Measurements from ENCODE around the gene UMPS. TPM values are rescaled to one million over a fixed set of nuclear protein-coding genes. Genes with fewer than 3 reads are reported as not detected.
A peak's percentile ranks its signal among the peaks of the same experiment; 100 is the strongest.
"Not testable (repeated sequence)": the region's sequence is repeated elsewhere in the genome, so short reads cannot be mapped to it uniquely, and the experiment has no call there.

Gene UMPS
- polyA plus RNA-seq, 1 of the 3 experiments (the other 2 are of a cell fraction) = 25.1 TPM

DNA sequence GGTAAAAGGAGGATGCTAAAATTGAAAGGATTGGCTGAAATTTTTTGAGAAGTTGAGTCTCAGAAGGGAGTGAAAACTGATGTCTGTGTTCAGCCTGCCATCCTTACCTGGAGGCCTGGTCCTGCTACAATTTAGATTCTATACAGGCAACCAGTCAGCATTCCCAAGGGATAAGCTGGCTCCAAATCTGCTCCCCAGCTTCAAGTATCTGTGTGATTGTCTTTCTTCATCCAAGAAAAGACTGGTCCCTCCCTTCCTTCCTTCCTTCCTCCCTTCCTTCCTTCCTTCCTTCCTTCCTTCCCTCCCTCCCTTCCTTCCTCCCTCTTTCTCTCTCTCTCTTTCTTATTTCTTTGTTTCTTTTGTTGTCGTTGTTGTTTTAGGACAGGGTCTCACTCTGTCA, 24.7 kb upstream of the UMPS start:
- Histone ChIP-seq H3K9me2 (no peaks in the 10 kb centered on the region), H3K9ac (no peak overlapping the region), H3K27me3 (ENCODE audit: insufficient read depth) (no peaks in the 10 kb centered on the region), H3K79me2 (ENCODE audit: insufficient read depth) (no peaks in the 10 kb centered on the region), H4K20me1 (ENCODE audit: insufficient read depth) (no peaks in the 10 kb centered on the region), H2AFZ (ENCODE audit: low read depth) (no peak overlapping the region), H3K9me3 (no peaks in the 10 kb centered on the region), H3F3A (replicated peaks; ENCODE audit: insufficient read depth) (peaks cover 25% of the 10 kb centered on the region), H3K36me3 (replicated peaks in 1 of 2; ENCODE audit: control insufficient read depth in 1 of 2, insufficient read depth in 2 of 2, low read length in 1 of 2) (peaks cover 0 to 9% of the 10 kb centered on the region in 2 experiments), H3K4me1 (ENCODE audit: control insufficient read depth in 1 of 2, insufficient read depth in 2 of 2, low read depth in 1 of 2, low read length in 1 of 2) (peaks cover 0 to 36% of the 10 kb centered on the region in 2 experiments; a peak in 1 of 4 replicates), H3K27ac (ENCODE audit: low read depth in 2 of 2, low read length in 1 of 2) (no peak overlapping the region), H3K4me3 (ENCODE audit: low read depth in 2 of 2, low read length in 1 of 2) (no peak overlapping the region), H3K4me2 (no peak overlapping the region)
- ChIA-PET POLR2A (no interaction called here), CTCF (interaction anchor here (0.6 to 2.5 kb wide), 2 partner anchors 12 to 17 kb away, joined by 3 to 11 read pairs; no protein-coding TSS in a partner anchor)
- no peak for TF ChIP-seq NRF1 (IDR thresholded peaks at IDR 0.05; ENCODE audit: low read depth, low read length)
- no peak for TF ChIP-seq RXRA (IDR thresholded peaks at IDR 0.05; ENCODE audit: borderline replicate concordance, low read depth)
- no peak for TF ChIP-seq TAF1 (IDR thresholded peaks at IDR 0.05; ENCODE audit: borderline replicate concordance, low read depth, low read length)
- TF ChIP-seq POLR2AphosphoS5 (IDR thresholded peaks at IDR 0.05; ENCODE audit: low read depth, low read length) = no peak
- no peak for TF ChIP-seq GATA2 (CRISPR knock-in tag; IDR thresholded peaks at IDR 0.05)
- no peak for DNase-seq
- WGBS (ENCODE audit: low lambda C conversion rate) = 68% methylated on average over 1 of the region's 1 CpG

- CTCF ChIA-PET = interaction anchor here (1.6 to 2.5 kb wide), 2 partner anchors 16 to 18 kb away, joined by 3 to 11 read pairs; no protein-coding TSS in a partner anchor
- Histone ChIP-seq H3K4me2 (peak overlapping the region; percentile 28; the same call in 1 of the 2 replicates), H3K27ac (ENCODE audit: low read depth in 2 of 2, low read length in 1 of 2) (peak overlapping the region in 1 of 2 experiments; percentile 78; a peak in 2 of 4 replicates), H3K4me1 (ENCODE audit: control insufficient read depth in 1 of 2, insufficient read depth in 2 of 2, low read depth in 1 of 2, low read length in 1 of 2) (peaks cover 0 to 24% of the 10 kb centered on the region in 2 experiments; a peak in 1 of 4 replicates), H3F3A (replicated peaks; ENCODE audit: insufficient read depth) (peaks cover 22% of the 10 kb centered on the region)
- whole genome bisulfite sequencing (ENCODE audit: low lambda C conversion rate) = 80% methylated on average over 2 of the region's 2 CpGs
- H3K36me3 ChIP-seq (replicated peaks in 1 of 2; ENCODE audit: control insufficient read depth in 1 of 2, insufficient read depth in 2 of 2, low read length in 1 of 2); H3K9ac ChIP-seq; POLR2A ChIA-PET; H2AFZ ChIP-seq (ENCODE audit: low read depth); H4K20me1 ChIP-seq (ENCODE audit: insufficient read depth); DNase-seq; H3K79me2 ChIP-seq (ENCODE audit: insufficient read depth); H3K27me3 ChIP-seq (ENCODE audit: insufficient read depth); H3K9me2 ChIP-seq; H3K4me3 ChIP-seq (ENCODE audit: low read depth in 2 of 2, low read length in 1 of 2); H3K9me3 ChIP-seq: not testable (repeated sequence)
Measured at GRCh38 chr3:124707223-124707622, 23.0 kb upstream of the UMPS start.

- H3K9me3 ChIP-seq = no peaks in the 10 kb centered on the region
- H3K27ac ChIP-seq (ENCODE audit: low read depth in 2 of 2, low read length in 1 of 2) = peak overlapping the region in 1 of 2 experiments; percentile 78; a peak in 2 of 4 replicates
- H3K27me3 ChIP-seq (ENCODE audit: insufficient read depth) = no peaks in the 10 kb centered on the region
- peaks cover 0 to 9% of the 10 kb centered on the region in 2 experiments for H3K36me3 ChIP-seq (replicated peaks in 1 of 2; ENCODE audit: control insufficient read depth in 1 of 2, insufficient read depth in 2 of 2, low read length in 1 of 2)
- H3K4me3 ChIP-seq (ENCODE audit: low read depth in 2 of 2, low read length in 1 of 2) = no peak overlapping the region
- no peaks in the 10 kb centered on the region for H3K9me2 ChIP-seq
- no peaks in the 10 kb centered on the region for H3K79me2 ChIP-seq (ENCODE audit: insufficient read depth)
- H3K9ac ChIP-seq = no peak overlapping the region
- POLR2A ChIA-PET = no interaction called here
- H3K4me2 ChIP-seq = peak overlapping the region; percentile 28; the same call in 1 of the 2 replicates
- DNase-seq = no peak
- CTCF ChIA-PET = interaction anchor here (1.6 to 3.6 kb wide), 3 partner anchors 16 to 19 kb away, joined by 3 to 11 read pairs (median 11); no protein-coding TSS in a partner anchor
- 45% methylated on average over 1 of the region's 1 CpG for WGBS (ENCODE audit: low lambda C conversion rate)
- TF ChIP-seq NFIC (IDR thresholded peaks at IDR 0.05; ENCODE audit: borderline replicate concordance) (0 out of 2 replicates have a peak, but pooled peaks have one; percentile 25), POLR2AphosphoS5 (IDR thresholded peaks at IDR 0.05; ENCODE audit: low read depth, low read length) (no peak), FOXJ3 (CRISPR knock-in tag; IDR thresholded peaks at IDR 0.05) (no peak), FOSL2 (IDR thresholded peaks at IDR 0.05; ENCODE audit: borderline replicate concordance, low read depth) (peak; percentile 17; the same call in 1 of the 2 replicates), JUND (IDR thresholded peaks at IDR 0.05) (no peak), TCF12 (IDR thresholded peaks at IDR 0.05) (peak; percentile 60; the same call in 1 of the 2 replicates)
- no peaks in the 10 kb centered on the region for H4K20me1 ChIP-seq (ENCODE audit: insufficient read depth)
- no peak overlapping the region for H2AFZ ChIP-seq (ENCODE audit: low read depth)
- H3K4me1 ChIP-seq (ENCODE audit: control insufficient read depth in 1 of 2, insufficient read depth in 2 of 2, low read depth in 1 of 2, low read length in 1 of 2) = peaks cover 0 to 20% of the 10 kb centered on the region in 2 experiments; a peak in 1 of 4 replicates
- H3F3A ChIP-seq (replicated peaks; ENCODE audit: insufficient read depth) = peaks cover 22% of the 10 kb centered on the region
Measured at GRCh38 chr3:124707656-124708062, 22.6 kb upstream of the UMPS start.
